ENCODE results near the gene CD22.

The CD22 gene

DNA sequence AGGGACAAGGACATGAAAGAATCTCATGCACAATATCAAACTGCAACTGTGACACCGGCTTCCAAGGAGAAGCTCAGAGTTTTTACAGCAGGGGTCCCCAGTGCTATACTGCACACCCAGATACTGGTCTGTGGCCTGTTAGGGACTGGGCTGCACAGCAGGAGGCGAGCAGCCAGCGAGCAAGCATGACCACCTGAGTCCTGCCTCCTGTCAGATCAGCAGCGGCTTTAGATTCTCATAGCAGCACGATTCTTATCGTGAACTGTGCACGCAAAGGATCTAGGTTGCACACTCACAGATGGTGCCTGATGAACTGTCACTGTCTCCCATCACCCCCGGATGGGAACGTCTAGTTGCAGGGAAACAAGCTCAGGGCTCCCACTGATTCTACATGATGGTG lies 13.1 kb upstream of the CD22 start:
- DNase-seq, result no peak

DNA sequence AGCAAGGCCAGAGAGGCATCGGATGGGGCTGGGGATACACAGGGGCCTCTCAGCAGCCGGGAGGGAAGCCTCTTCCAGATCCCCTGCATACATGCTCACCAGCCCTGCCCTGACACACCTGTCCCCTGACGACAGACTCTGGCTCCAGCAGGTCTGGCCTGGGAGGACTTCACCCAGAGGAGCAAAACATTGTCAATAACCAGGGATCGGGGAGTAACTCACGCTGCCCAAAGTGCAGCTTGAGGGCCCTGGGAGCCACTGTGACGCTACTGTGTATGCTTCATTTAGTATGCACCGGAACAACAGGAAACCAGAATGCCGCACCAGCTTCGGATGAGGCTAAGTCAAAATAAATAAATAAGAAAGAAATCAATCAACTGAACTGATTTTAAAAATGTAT lies 12.4 kb upstream of the CD22 start:
- no peak for DNase-seq

DNA sequence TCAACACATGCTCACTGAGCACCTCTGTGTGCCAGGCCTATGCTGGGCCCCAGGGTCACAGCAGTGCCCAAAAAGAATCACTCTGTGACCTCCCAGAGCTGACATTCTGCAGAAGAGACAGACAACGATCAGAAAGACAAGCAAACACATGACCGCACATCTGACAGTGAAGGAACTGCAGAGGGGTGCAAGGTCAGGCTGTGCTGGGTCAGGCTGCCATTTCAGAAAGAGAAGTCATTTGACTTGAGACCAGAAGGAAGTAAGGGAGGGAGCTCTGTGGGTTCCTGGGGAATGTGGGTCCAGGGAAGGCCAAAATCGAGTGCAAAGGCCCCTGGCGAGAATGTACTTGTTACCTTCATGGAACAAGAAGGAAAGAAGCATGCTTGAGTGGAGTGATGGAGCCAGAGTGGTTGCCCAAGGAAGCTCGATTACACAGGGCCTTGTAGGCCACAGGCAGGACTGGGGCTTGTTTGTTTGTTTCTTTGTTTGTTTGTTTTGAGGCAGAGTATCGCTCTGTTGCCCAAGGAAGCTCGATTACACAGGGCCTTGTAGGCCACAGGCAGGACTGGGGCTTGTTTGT lies 11.4 kb upstream of the CD22 start:
- no peak for DNase-seq

DNA sequence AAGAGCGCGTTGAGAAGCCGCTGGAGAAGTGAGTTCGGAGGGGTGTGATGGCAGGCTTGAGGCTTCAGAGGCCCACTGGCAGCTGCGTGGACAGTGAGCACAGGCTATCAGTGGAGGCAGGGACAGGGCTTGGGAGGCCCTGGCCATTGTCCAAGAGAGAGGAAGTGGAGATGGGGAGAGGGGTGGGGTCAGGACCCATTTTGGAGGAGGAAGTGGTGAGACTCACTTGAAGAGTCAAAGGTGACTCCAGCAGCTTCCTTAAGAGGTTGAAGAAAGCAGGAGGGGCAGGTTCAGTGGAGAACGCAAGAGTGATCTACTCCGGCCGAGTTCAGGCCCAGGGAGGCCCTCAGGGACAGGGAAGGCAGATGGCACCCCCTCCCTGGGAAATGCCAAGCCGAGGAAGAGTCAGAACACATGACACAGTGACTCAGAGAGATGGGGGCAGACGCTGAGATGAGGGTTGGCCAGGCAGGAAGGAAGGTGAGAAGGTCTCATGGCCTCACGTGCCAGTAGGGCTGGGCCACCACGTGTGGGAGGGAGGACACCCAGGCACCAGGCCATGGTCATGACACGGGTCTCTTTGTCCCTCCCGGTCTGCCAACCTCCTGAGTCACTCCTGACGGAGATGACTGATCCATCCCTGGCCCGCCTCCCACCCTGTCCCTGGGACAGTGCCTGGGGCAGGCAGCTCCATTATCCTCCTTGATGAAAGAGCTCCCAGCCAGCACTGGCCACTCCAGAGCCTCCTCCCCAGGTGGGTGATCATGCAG lies 10.1 kb upstream of the CD22 start:
- no peak for DNase-seq

DNA sequence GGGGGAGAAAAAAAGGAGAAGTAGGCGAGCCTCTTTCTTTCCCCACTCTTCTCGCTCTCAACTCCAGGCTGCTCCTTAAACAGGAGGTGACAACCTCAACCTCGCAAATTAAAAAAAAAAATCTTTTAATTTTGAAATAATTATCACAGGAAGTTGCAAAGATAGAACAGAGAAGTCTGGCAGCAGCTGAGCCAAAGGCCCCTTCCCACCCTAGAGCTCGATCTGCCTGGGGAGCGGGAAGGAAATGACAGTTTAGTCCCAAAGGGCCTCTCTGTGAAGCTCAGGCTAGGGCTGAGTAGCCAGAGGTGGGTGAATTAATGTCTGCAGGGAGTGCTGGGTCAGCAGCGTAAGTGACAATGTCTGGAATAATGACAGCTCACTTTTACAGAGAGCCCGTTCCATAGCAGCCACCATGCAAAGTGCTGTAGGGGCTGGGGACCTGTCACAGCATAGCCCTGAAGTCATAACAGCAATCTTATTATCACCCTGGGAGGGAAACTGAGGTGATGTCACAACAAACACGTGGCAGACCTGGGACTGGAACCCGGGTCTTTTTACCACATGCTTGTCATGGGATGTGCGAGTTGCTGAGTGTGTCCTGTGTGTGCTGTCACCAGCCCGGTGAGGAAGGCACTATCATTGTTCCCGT lies 8.8 kb upstream of the CD22 start:
- DNase-seq, result no peak

DNA sequence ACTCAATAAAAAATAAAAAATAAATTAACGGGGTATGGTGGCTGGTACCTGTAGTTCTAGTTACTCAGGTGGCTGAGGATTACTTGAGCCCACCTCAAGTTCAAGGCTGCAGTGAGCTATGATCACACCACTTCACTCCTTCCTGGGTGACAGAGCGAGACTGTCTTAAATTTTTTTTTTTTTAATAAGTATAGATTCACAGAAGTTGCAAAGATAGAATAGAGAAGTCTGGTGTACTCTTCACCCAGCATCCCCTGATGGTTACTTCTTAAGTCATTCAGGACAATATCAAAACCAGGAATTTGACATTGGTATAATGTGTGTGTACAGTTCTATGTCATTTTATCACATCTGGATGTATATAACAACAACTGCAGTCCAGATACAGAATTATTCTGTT lies 7.7 kb upstream of the CD22 start:
- no peak for DNase-seq

DNA sequence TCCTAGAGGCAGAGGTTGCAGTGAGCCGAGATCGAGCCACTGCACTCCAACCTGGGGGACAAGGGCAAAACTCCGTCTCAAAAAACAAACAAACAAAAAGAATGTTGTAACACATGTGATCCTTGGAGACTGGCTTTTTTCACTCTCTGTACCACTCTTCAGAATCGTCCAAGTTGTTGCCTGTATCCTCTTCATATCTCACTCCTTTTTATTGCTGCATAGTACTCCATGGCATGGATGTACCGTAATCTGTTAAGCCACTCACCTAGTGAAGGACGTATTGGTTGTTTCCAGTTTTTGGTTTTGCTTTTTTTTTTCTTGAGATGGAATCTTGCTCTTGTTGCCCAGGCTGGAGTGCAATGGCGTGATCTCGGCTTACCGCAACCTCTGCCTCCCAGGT lies 7.0 kb upstream of the CD22 start:
- DNase-seq, result no peak

DNA sequence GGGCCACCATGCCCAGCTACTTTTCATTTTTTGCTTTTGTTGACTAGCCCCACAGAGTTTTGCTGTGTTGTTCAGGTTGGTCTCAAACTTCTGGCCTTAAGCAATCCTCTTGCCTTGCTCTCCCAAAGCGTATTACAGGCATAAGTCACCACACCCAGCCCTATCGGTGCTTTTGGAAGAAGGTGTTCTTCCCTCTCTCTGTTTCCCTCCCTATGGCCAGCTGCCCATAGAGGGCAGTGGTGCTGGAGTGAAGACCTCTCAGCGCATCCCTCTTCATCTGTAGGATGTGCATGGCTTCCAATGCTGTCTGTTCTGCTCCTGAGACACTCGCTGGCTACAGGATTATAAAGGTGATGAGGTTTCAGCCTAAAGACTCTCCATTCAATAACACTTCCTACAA lies 1.3 kb upstream of the CD22 start:
- DNase-seq, result no peak

DNA sequence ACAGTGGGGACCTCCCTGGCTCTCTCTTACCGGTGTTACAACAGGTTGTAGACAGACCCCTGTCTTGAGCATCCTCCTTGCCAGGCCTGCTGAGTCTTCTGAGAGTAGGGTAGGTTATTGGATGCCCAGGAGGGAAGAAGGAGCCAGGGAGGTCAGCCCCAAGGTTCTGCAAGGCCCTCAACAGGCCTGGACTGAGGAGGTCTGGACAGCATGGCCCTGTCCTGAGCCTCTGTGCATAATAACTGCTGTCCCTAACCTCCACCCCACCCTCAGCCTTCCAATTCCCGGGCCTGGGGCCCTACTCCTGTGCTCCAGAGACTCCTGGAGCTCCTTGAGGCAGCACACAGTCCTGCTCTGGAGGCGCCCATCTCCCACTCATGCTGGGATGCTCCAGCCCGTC lies 336 bp downstream of the CD22 start:
- no peak for DNase-seq

DNA sequence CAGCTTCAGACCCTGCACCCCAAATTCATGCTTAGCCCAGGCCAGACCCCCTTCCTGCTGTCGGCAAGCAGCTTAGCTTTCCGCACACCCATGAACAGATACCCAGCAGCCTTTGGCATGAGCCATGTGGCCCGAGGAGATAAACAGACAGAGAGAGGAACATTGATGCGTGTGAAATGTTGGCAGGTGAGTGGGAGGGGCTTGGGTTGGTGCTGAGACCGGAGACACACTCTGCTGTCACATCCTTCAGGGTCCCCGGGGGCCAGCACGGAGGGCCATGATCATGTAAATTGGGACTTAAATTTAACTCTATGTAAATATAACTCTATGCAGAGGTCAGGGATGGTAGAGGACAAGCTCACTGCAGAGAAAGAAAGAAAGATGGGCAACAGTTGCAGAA lies 1.5 kb downstream of the CD22 start:
- no peak for DNase-seq

DNA sequence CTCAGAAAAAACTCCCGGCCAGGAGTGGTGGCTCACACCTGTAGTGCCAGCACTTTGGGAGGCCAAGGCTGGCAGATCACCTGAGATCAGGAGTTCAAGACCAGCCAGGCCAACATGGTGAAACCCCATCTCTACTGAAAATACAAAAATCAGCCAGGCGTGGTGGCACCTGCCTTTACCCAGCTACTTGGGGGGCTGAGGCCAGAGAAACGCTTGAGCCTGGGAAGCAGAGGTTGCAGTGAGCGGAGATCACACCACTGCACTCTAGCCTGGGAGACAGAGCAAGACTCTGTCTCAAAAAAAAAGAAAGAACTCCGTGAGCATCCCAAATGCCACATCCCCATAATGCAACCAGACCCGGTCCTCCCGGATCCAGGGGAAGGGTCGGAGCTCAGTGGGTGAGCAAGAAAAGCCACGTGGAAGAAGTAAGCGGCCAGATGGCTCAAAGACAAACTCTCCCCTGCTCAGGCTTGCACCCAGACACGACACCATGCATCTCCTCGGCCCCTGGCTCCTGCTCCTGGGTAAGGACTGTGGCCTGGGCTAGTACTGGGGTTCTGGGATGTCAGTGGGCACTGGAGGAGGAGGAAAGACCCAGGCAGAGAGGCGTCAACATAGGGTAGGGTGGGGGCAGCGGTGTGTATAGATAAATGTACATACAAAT lies 2.7 kb downstream of the CD22 start:
- DNase-seq, result no peak

DNA sequence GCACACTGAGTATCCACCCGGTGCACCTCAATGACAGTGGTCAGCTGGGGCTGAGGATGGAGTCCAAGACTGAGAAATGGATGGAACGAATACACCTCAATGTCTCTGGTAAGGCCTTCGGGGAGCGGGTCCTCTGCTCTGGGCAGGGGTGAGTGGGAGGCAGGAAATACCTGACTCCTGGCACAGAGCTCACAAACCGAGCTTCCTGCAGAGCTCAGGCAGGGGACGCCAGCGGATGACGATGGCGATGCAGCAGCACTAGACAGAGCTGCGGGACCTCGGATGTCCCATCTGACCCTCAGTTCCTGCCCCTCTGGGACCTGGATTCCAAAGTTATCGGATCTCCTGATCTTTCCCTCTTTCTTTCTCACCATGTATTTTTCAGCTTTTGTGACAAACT lies 3.8 kb downstream of the CD22 start:
- DNase-seq, result peak; percentile 16 to 18

DNA sequence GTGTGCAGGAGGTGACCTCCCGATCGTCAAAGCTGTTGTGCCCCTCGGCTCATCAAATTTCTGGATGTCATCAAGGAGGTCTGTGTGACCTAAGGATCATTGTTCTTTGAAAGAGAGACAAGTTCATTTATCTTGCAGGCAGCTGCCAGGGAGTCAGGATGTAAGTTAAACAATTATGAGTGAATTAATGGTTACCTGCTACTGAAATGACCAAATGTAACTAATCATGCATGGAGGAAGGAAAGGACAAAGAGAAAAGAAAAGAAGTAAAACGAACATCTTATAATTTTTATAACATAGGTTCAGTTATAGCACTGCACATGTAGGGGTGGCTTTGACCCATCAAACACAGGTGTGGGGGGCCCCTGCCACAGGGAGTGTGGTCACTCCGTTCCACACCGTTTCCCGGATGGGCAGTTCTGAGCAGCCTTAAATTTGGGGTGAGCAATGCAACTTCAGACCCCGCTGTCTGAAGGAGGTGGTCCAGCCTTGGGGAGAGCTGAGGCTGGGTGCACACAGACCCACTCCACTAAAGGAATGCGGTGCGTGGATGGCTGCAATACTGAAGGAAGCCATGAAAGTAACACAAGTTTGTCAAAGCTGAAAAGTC lies 5.3 kb downstream of the CD22 start:
- DNase-seq, result no peak

DNA sequence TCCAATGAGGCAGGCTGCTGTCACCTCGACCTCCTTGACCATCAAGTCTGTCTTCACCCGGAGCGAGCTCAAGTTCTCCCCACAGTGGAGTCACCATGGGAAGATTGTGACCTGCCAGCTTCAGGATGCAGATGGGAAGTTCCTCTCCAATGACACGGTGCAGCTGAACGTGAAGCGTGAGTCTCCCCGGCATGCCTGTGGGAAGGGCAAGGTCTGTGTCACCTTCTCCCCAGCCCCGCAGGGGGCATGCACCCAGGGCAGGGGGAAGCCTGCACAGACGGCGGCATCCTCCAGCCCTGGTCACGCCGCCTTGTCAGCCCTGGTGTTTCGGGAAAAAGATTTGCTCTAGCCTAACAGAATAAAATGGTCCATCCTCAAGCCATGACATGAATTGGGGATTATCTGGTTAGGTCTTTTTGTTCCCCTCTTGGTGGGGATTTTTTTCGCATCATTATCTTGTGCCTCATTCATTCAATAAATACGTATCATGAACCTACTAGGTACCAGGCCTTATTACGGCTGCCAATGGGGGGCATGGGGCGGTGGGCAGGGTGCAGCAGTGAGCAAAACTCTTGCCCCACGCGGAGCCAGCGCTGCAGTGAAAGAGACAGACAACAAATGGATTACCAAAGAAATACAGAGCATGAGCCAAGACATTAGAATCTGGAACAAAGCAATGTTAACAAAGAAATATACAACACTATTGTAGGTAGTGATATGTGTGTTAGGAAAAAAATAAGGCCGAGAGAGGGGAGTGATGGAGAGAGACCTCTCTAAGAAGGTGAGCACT lies 7.4 kb downstream of the CD22 start:
- DNase-seq, result no peak

DNA sequence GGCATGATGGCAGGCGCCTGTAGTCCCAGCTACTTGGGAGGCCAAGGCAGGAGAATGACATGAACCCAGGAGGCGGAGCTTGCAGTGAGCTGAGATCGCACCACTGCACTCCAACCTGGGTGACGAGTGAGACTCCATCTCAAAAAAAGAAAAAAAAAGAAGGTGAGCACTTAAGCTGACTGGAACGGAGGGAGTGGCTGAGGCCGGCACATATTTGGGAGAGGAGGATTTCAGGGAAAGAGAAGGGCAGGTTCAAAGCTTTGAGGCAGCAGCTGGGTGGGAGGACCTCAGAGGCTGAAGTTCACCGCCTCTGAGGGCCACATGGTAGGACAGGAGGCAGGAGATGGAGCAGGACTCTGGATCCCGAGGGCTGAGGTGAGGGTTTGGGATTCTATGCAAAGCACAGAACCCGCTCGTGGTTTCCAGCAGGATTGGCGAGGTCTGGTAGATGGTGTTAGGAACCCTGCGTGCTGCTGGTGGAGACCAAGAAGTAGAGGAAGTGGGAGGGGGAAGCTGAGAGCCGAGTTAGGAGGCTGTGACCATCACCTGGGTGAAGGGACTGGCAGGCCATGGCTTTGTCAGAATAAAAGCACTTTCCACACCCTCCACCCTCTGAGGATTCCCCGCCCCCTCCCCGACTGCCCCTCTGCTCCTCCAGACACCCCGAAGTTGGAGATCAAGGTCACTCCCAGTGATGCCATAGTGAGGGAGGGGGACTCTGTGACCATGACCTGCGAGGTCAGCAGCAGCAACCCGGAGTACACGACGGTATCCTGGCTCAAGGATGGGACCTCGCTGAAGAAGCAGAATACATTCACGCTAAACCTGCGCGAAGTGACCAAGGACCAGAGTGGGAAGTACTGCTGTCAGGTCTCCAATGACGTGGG lies 8.4 kb downstream of the CD22 start:
- no peak for DNase-seq

DNA sequence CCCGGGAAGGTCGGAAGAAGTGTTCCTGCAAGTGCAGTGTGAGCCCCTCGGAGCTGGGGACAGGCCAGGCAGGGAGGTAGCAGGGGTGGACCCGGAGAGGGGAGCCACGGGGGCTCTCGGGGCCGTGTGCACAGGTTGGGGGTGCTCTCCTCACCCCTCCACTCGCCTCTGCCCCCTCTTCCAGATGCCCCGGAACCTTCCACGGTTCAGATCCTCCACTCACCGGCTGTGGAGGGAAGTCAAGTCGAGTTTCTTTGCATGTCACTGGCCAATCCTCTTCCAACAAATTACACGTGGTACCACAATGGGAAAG lies 9.0 kb downstream of the CD22 start:
- no peak for DNase-seq

DNA sequence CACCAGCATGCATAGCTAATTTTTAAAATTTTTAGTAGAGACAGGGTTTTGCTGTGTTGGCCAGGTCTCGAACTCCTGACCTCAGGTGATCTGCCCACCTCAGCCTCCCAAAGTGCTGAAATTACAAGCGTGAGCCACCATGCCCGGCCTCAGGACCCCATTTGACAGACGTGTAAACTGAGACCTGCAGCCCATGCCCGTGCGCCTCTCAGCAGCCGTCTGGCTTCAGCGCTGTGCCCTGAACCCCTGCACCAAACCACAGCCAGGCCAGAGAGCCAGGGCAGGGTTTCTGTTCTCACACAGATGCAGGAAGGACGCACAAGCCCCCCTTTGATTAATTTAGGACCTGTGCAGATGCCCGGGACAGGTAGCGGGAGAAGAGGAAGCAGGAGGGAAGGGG lies 11.4 kb downstream of the CD22 start:
- DNase-seq, result no peak

DNA sequence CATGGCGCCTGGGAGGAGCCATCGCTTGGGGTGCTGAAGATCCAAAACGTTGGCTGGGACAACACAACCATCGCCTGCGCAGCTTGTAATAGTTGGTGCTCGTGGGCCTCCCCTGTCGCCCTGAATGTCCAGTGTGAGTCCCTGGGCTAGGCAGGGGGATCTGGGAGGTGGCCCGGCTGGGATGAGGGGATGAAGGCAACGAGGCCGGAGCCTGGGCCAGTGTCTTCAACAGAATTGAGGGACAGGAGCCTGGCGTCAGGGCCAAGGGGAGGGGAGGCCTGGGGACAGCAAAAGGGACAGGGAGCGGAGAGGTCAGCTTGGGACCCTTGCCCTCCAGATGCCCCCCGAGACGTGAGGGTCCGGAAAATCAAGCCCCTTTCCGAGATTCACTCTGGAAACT lies 12.0 kb downstream of the CD22 start:
- no peak for DNase-seq

DNA sequence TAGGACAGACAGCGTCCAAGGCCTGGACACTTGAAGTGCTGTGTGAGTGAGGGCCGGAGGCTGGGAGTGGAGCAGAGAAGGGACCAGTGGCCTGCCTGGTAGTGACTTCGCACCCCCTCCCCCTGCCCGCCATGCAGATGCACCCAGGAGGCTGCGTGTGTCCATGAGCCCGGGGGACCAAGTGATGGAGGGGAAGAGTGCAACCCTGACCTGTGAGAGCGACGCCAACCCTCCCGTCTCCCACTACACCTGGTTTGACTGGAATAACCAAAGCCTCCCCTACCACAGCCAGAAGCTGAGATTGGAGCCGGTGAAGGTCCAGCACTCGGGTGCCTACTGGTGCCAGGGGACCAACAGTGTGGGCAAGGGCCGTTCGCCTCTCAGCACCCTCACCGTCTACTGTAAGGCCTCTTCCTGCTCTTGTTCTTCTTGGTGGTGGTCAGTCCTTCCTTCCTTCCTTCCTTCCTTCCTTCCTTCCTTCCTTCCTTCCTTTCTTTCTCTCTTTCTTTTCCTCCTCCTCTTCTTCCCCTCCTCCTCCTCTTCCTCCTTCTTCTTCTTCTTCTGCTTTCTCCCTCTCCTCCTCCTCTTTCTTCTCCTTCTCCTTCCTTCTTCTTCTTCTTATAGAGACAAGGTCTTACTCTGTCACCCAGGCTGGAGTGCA lies 12.7 kb downstream of the CD22 start:
- no peak for DNase-seq

DNA sequence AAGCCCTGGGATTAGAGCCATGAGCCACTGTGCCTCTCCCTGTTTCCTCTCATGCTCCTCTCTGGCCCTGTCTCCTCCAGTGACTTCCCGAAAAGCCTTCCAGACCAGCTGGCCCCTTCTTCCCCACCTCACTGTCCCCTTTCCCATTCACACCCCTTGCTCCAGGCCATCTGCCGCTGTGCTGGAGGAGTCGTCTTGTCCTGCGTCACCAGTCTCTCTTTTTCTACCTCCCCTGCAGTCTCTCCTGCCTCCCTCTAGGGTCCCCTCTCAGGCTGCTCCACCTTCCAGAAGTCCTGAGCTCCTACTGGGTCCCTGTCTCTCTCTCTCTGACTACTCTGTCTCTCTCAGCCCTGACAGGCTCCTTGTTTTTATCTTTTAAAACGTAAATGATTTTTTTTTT lies 13.4 kb downstream of the CD22 start:
- no peak for DNase-seq

DNA sequence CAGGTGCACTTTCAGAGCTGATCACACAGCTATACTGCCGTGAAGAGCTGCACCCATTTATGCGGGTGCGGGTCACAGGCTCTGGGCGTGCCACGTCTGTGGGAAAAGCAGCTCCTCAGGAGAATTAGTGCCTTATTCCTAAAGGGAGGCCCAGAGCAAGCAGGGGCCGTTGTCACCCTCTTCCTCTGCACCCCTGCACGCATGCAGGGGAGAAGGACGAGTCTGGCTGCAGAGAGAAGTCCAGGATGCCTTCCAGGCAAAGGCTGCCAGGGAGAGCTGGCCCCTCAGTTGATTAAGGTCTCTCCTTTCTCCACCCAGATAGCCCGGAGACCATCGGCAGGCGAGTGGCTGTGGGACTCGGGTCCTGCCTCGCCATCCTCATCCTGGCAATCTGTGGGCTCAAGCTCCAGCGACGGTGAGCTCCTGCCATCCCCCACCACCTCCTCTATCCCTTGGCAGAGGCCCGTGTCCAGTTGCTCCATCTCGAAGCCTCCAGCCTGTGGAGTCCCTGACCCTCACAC lies 15.6 kb downstream of the CD22 start:
- no peak for DNase-seq

Data from activated CD4-positive, alpha-beta T cell treated with anti-CD3 and anti-CD28 coated beads for 4 hours (primary cell).